Stimulated activated CD4-positive, alpha-beta T cell treated with anti-CD3 and anti-CD28 coated beads, Interleukin-15, amount 100 ng/mL, for 1 hour (primary cell): ENCODE data around the gene NFILZ.
A peak's percentile ranks its signal among the peaks of the same experiment; 100 is the strongest.

Source experiments
- DNase-seq, 2 donors: peaks; one replicate each; pipeline ENCODE4 v3.0.0-alpha.2; 2020; ENCODE audit warnings: low read depth in 1 of 2, low spot score in 1 of 2

The NFILZ gene

GRCh38 chr19:8641221-8641907 is 10.9 kb downstream of the NFILZ start:
- DNase-seq: no peak

DNA sequence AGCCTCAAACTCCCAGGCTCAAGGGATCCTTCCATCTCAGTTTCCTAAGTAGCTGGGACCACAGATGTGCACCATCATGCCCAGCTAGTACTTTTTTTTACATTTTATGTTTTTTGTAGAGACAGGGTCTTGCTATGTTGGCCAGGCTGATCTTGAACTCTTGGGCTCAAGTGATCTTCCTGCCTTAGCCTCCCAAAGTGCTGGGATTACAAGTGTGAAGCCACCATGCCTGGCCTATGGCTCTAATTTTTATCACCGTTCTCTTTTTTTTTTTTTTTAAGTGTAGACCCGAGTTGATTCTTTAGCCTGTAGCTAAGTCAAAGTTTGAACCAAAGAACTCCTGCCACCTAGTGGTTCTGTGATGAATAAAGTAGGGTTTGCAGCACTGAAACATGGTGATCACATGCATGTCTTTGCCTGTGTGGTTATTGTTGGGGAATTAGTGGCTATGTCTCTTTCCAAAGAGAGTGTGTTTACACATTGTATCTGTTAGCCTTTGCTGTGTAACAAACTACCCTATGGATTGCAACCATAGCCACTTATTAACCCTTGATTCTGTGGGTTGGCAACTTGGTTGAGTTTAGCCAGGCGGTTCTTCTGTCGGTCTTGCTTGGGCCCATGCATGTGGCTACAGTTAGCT is 11.6 kb downstream of the NFILZ start:
- DNase-seq: no peak

GRCh38 chr19:8642561-8642960 is 12.1 kb downstream of the NFILZ start:
- no peak for DNase-seq

DNA sequence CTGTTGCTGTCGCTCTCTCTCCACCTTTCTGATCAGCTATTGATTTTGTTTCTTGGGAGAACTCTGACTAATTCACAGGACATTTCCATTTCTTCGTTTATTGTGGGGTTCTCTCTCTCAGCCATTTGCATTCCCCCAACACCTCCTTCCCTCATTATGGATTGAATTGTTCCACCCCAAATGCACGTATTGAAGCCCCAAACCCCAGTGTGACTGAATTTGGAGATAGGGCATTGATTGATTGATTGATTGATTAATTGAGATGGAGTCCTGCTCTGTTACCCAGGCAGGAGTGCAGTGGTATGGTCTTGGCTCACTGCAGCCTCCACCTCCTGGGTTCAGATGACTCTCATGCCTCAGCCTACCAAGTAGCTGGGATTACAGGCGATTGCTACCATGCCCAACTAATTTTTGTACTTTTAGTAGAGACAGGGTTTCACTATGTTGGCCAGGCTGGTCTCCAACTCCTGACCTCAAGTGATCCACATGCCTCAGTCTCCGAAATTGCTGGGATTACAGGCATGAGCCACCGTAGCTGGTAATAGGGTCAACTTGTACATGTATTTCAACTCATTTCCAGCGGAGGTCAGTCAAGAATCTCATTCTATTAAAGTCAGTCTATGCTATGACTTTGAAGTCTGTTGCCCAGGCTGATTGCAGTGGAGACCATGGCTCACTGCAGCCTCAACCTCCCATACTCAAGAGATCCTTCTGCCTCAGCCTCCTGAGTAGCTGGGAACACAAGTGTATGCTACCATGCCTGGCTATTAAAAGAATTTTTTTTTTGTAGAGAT is 13.6 kb downstream of the NFILZ start:
- DNase-seq: no peak

- no peak for DNase-seq
Observed at GRCh38 chr19:8648240-8648639, 17.8 kb downstream of the NFILZ start.

GRCh38 chr19:8654591-8655339 is 24.3 kb downstream of the NFILZ start:
- DNase-seq: peak; percentile 50 to 61

DNA sequence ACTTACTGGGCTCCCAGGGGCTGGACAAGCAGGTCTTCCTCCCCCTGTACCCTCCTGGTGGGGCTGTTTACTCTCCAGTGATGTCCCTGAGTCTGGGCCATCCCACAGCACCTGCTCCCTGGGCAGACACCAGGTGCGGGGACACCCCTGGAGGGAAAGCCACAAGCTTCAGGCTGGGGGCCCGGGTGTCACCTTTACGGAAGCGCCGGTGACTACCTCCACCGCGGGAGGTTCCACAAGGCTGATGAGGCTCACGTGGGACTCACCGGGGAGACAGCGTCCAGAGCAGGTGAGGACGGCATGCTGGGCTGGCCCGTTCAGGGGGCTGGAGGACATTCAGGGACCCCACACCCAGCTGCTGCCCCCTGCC is 24.9 kb downstream of the NFILZ start:
- DNase-seq: no peak

DNA sequence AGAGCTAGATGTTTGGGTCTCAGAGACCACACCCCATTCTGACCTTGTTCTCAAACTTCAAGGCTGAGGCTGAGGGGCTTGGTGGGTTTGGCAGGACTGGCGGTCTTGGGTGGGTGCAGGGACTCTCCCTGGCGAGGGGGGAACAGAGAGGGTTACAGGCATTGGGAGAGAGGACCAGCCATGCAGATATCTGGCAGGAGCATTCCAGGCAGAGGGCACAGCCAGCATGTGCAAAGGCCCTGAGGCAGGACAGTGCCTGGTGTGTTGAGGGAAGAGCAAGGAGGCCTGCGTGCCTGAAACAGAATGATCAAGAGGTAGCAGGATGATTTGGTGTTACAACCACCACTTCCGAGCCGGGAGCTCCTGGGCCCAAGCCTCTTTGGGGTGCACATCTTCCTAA is 27.4 kb downstream of the NFILZ start:
- DNase-seq: no peak

- no peak for DNase-seq
Observed at GRCh38 chr19:8659905-8660304, 29.5 kb downstream of the NFILZ start.

DNA sequence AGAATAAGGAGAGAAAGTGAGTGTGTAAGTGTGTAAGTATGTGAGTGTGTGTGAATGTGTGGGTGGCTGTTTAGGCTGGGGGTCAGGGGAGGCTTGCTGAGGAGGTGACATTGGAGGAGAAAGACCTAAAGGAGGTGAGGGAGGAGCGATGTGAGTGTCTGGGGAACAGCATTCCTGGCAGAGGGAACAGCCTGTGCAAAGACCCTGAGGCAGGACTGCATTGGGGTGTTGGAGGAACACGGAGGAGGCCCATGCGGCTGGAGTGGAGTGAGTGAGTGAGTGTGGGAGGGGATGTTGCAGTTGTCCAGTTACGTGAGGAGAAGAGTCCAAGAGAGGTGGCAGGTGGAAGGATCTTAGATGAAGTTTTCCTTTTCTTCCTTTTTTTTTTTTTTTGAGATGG is 31.8 kb downstream of the NFILZ start:
- DNase-seq: no peak

GRCh38 chr19:8663920-8664670 is 33.7 kb downstream of the NFILZ start:
- DNase-seq: no peak

- DNase-seq: no peak
Observed at GRCh38 chr19:8664671-8665057, 34.2 kb downstream of the NFILZ start.

DNA sequence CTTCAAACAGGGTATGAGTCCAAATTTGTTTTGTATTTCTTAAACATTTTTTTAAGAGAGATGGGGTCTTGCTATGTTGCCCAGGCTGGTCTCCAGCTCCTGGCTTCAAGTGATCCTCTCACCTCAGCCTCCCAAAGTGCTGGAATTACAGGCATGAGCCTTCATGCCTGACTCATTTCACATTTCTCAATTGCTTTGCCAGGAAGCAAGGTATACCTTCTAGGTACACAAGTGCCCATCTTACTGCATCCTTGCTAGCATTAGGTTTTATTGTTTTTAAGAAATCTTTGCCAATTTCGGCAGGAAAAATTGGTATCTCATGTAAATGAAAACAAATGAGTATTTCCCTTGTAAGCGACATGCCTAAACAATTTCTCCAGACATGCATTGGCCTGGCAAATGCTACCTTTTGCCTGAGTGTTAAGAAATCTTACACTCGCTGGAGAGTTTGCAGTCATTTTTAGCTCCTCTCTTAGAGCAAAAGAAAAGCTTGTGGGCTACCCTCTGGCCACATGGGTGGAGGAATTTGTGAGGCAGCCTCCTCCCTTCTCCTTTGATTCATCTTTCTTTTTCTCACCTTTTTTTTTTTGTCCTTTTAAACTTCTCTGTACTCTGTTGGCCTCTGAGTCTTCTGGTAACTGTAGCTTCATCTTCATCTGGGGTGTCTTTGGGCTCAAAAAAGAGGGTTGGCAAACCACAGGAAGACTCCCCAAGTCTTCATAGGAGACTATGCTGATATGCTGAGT is 35.2 kb downstream of the NFILZ start:
- DNase-seq: no peak

DNA sequence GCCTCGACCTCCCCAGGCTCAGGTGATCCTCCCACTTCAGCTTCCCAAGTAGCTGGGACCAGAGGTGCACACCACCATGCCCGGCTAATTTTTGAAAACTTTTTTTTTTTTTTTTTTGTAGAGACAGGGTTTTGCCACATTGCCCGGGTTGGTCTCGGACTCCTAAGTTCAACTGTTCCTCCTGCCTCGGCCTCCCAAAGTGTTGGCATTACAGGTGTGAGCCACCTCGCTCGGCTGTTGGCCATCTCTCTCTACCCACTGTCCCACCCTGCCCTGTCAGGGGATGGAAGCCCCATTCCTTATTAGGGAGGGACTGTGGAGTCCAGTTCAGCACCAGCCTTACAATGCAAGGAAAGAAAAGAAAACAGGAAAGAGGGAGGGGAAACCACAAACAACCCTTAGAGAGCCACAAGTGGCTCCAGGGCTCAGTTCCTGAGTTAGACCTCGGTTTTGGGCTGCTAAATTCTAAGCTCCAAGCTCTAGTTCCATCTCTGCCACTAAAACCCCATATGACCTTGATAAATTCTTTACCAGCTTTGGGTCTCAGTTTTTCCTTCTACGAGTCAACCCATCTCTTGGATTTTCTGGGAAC is 36.5 kb downstream of the NFILZ start:
- no peak for DNase-seq

- DNase-seq: no peak
Observed at GRCh38 chr19:8673276-8673891, 43.0 kb downstream of the NFILZ start.

DNA sequence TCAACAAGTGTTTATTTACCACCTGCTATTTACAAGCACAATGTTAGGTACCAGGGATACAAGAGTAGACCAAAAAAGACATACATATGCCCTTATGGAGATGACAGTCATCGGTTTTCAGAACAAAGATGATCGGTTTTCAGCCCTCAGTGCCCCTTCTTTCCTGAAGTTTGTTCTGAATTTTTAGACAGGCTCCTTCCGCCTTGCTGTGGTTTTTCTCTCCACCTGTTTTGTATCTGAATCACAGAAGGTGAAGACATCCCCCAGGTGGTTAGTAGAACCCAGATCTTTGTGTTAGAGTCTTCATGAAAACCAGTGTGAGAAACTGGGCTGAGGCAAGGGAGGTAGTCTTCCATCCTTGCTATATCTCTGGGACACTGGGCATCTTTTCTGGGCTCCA is 44.6 kb downstream of the NFILZ start:
- DNase-seq: no peak

DNA sequence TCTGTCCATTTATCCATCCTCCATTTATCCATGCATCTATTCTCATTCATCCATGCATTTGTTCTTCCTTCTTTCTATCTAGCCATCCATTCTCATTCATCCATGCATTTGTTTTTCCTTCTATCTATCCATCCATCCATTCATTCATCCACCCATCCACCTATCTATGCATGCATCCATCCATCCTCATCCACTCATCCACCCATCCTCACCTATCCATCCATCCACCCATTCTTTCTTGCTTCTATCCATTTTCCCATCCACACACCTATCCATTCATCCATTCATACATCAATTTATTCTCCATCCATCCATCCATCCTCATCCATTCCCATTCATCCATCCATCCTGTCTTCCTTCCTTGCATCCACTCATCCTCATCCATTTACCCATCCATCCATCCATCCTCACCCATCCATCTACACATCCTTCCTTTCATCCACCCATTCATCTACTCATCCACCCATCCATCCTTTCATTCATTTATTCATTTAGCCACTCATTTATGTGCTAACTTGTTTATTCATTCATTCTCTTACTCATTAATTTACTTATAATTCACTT is 47.9 kb downstream of the NFILZ start:
- no peak for DNase-seq
